Activated T-helper 2 cell treated with anti-CD3 and anti-CD28 coated beads, Interferon-gamma antibody, Interleukin-2, Interleukin-4, amounts not matched to agents 10 μg/mL and 5 μg/mL and 100 μg/mL, durations not matched to agents 14 hours and 24 hours and 36 hours (primary cell): Measurements from ENCODE around the gene RNF168. TPM values are rescaled to one million over a fixed set of nuclear protein-coding genes. Genes with fewer than 3 reads are reported as not detected.
"Not testable (repeated sequence)": the region's sequence is repeated elsewhere in the genome, so short reads cannot be mapped to it uniquely, and the experiment has no call there.

ENCODE experiments used
- DNase-seq: peaks from one replicate; pipeline ENCODE4 v3.0.0; 2021; ENCODE audit warnings: low spot score
- H3K27ac Mint-ChIP-seq: one replicate; pipeline ENCODE4 v1.8.0; 2021; ENCODE audit warnings: mixed read lengths
- H3K27me3 Mint-ChIP-seq: one replicate; pipeline ENCODE4 v1.8.0; 2021; ENCODE audit warnings: low read depth, mixed read lengths
- H3K36me3 Mint-ChIP-seq: one replicate; pipeline ENCODE4 v1.8.0; 2021; ENCODE audit warnings: low read depth, mixed read lengths
- H3K4me1 Mint-ChIP-seq: one replicate; pipeline ENCODE4 v1.8.0; 2021; ENCODE audit warnings: low read depth, mixed read lengths
- H3K4me3 Mint-ChIP-seq: one replicate; pipeline ENCODE4 v1.8.0; 2021; ENCODE audit warnings: low read depth, mild to moderate bottlenecking, moderate library complexity, mixed read lengths
- H3K9me3 Mint-ChIP-seq: one replicate; pipeline ENCODE4 v1.8.0; 2021; ENCODE audit warnings: mixed read lengths
- intact Hi-C: fragments of 100-400 bp; cut with micrococcal nuclease; formaldehyde crosslinking; loops from one replicate; pipeline ENCODE4 v1.15.1; 2023
- total RNA-seq: library from RNA; stranded (reverse); gene quantifications from 2 replicates; pipeline ENCODE4 v1.2.3, GENCODE V29; 2022

Gene RNF168
- total RNA-seq, 1 donor from 2014 or later, result 36.3 TPM

- peaks cover 14% of the 10 kb centered on the region for H3K4me1 Mint-ChIP-seq
- peaks cover 27% of the 10 kb centered on the region for H3K9me3 Mint-ChIP-seq
- H3K4me3 Mint-ChIP-seq, H3K36me3 Mint-ChIP-seq, intact Hi-C loops, DNase-seq, H3K27me3 Mint-ChIP-seq: not testable (repeated sequence)
- peak overlapping the region; percentile 24 for H3K27ac Mint-ChIP-seq
These were observed 8.3 kb upstream of the RNF168 start for GRCh38 chr3:196511646-196512425.

GRCh38 chr3:196511108-196511507 is 7.5 kb upstream of the RNF168 start:
- intact Hi-C loops, DNase-seq, H3K27ac Mint-ChIP-seq, H3K27me3 Mint-ChIP-seq, H3K4me3 Mint-ChIP-seq: not testable (repeated sequence)
- peaks cover 14% of the 10 kb centered on the region for H3K36me3 Mint-ChIP-seq
- H3K9me3 Mint-ChIP-seq, result peaks cover 30% of the 10 kb centered on the region
- H3K4me1 Mint-ChIP-seq, result peaks cover 14% of the 10 kb centered on the region

- Mint-ChIP-seq H3K27me3 (no peaks in the 10 kb centered on the region), H3K27ac (no peak overlapping the region), H3K4me3 (no peak overlapping the region), H3K4me1 (peaks cover 9% of the 10 kb centered on the region), H3K36me3 (peaks cover 25% of the 10 kb centered on the region), H3K9me3 (peaks cover 14% of the 10 kb centered on the region)
- no peak for DNase-seq
- intact Hi-C loops, result no loop called here
These were observed 3.1 kb upstream of the RNF168 start for GRCh38 chr3:196506687-196507086.

GRCh38 chr3:196504556-196504955 is 988 bp upstream of the RNF168 start:
- peaks cover 14% of the 10 kb centered on the region for H3K9me3 Mint-ChIP-seq
- intact Hi-C loops, result loop anchor here (5.0 kb wide), 1 partner anchor 187 kb away; the partner anchor contains the start of gene DYNLT2B
- no peak for DNase-seq
- no peak overlapping the region for H3K4me3 Mint-ChIP-seq
- no peaks in the 10 kb centered on the region for H3K27me3 Mint-ChIP-seq
- peak overlapping the region; percentile 38 for H3K27ac Mint-ChIP-seq
- peaks cover 17% of the 10 kb centered on the region for H3K4me1 Mint-ChIP-seq
- peaks cover 46% of the 10 kb centered on the region for H3K36me3 Mint-ChIP-seq

- H3K9me3 Mint-ChIP-seq, result peaks cover 14% of the 10 kb centered on the region
- DNase-seq, H3K27me3 Mint-ChIP-seq: not testable (repeated sequence)
- H3K4me3 Mint-ChIP-seq, result peak overlapping the region; percentile 99
- intact Hi-C loops, result loop anchor here (5.0 kb wide), 1 partner anchor 187 kb away; the partner anchor contains the start of gene DYNLT2B
- H3K36me3 Mint-ChIP-seq, result peaks cover 51% of the 10 kb centered on the region
- peak overlapping the region; percentile 73 for H3K27ac Mint-ChIP-seq
- peaks cover 22% of the 10 kb centered on the region for H3K4me1 Mint-ChIP-seq
These were observed 470 bp upstream of the RNF168 start for GRCh38 chr3:196504077-196504398.

GRCh38 chr3:196502775-196503195 is 783 bp downstream of the RNF168 start:
- Mint-ChIP-seq H3K4me3 (peak overlapping the region; percentile 99), H3K4me1 (peaks cover 25% of the 10 kb centered on the region), H3K27ac (peak overlapping the region; percentile 100), H3K27me3 (no peaks in the 10 kb centered on the region), H3K9me3 (peaks cover 14% of the 10 kb centered on the region), H3K36me3 (peaks cover 62% of the 10 kb centered on the region)
- peak; percentile 60 for DNase-seq
- intact Hi-C loops, result loop anchor here (1.0 to 5.0 kb wide), 6 partner anchors 25 to 320 kb away; partner anchors contain the start of genes DYNLT2B, FBXO45 and WDR53

- Mint-ChIP-seq H3K36me3 (peaks cover 69% of the 10 kb centered on the region), H3K27ac (peak overlapping the region; percentile 100), H3K9me3 (peaks cover 9% of the 10 kb centered on the region), H3K4me3 (peak overlapping the region; percentile 99), H3K27me3 (no peaks in the 10 kb centered on the region), H3K4me1 (peaks cover 28% of the 10 kb centered on the region)
- intact Hi-C loops, result loop anchor here (2.0 to 5.0 kb wide), 4 partner anchors 69 to 319 kb away; partner anchors contain the start of genes DYNLT2B and UBXN7
- DNase-seq, result no peak
These were observed 2.1 kb downstream of the RNF168 start for GRCh38 chr3:196501316-196502044.

- intact Hi-C loops, result loop anchor here (2.0 to 5.0 kb wide), 2 partner anchors 67 to 183 kb away; partner anchors contain the start of genes DYNLT2B and UBXN7
- peak overlapping the region; percentile 99 for H3K4me3 Mint-ChIP-seq
- no peak for DNase-seq
- no peaks in the 10 kb centered on the region for H3K9me3 Mint-ChIP-seq
- H3K36me3 Mint-ChIP-seq, result peaks cover 75% of the 10 kb centered on the region
- peak overlapping the region; percentile 100 for H3K27ac Mint-ChIP-seq
- no peaks in the 10 kb centered on the region for H3K27me3 Mint-ChIP-seq
- peaks cover 37% of the 10 kb centered on the region for H3K4me1 Mint-ChIP-seq
These were observed 3.6 kb downstream of the RNF168 start for GRCh38 chr3:196499807-196500524.

- no peak for DNase-seq
- Mint-ChIP-seq H3K9me3 (no peaks in the 10 kb centered on the region), H3K4me1 (peaks cover 35% of the 10 kb centered on the region), H3K36me3 (peaks cover 81% of the 10 kb centered on the region), H3K4me3 (peak overlapping the region; percentile 99), H3K27me3 (no peaks in the 10 kb centered on the region), H3K27ac (peak overlapping the region; percentile 100)
- intact Hi-C loops, result no loop called here
These were observed 4.5 kb downstream of the RNF168 start for GRCh38 chr3:196499061-196499460.

- H3K36me3 Mint-ChIP-seq, result peaks cover 83% of the 10 kb centered on the region
- peaks cover 32% of the 10 kb centered on the region for H3K4me1 Mint-ChIP-seq
- no peak overlapping the region for H3K27ac Mint-ChIP-seq
- intact Hi-C loops, result no loop called here
- H3K9me3 Mint-ChIP-seq, result no peaks in the 10 kb centered on the region
- H3K4me3 Mint-ChIP-seq, result no peak overlapping the region
- DNase-seq, result no peak
- H3K27me3 Mint-ChIP-seq, result no peaks in the 10 kb centered on the region
These were observed 5.3 kb downstream of the RNF168 start for GRCh38 chr3:196498297-196498696.

- H3K4me3 Mint-ChIP-seq, result no peak overlapping the region
- intact Hi-C loops, result no loop called here
- no peaks in the 10 kb centered on the region for H3K9me3 Mint-ChIP-seq
- no peaks in the 10 kb centered on the region for H3K27me3 Mint-ChIP-seq
- H3K27ac Mint-ChIP-seq, result no peak overlapping the region
- peaks cover 36% of the 10 kb centered on the region for H3K4me1 Mint-ChIP-seq
- DNase-seq, result no peak
- H3K36me3 Mint-ChIP-seq, result peaks cover 77% of the 10 kb centered on the region
These were observed 7.4 kb downstream of the RNF168 start for GRCh38 chr3:196496183-196496582.

GRCh38 chr3:196493292-196493691 is 10.3 kb downstream of the RNF168 start:
- Mint-ChIP-seq H3K4me1 (peaks cover 31% of the 10 kb centered on the region), H3K27ac (no peak overlapping the region), H3K4me3 (no peak overlapping the region), H3K36me3 (peaks cover 64% of the 10 kb centered on the region), H3K27me3 (no peaks in the 10 kb centered on the region), H3K9me3 (no peaks in the 10 kb centered on the region)
- DNase-seq, result no peak
- intact Hi-C loops, result no loop called here
